K562 (cell line): Measurements from ENCODE around the gene OST4. TPM values are rescaled to one million over a fixed set of nuclear protein-coding genes. Genes with fewer than 3 reads are reported as not detected.

Experiments
- CBFA2T3 ChIP-seq: fragments of 450-650 bp; IDR thresholded peaks from 2 replicates; pipeline ENCODE4 v1.6.1; 2017
- CBX2 ChIP-seq: fragments of 200-600 bp; sonication (generic); IDR thresholded peaks from one replicate; pipeline ENCODE4 v1.6.1; 2012; ENCODE audit warnings: mild to moderate bottlenecking, low read length, inconsistent platforms; ENCODE audit not compliant: insufficient read depth, poor library complexity, severe bottlenecking
- CSDE1 ChIP-seq, 2 experiments: fragments of 450-650 bp; IDR thresholded peaks; 2 replicates each; pipeline ENCODE4 v1.6.1; 2016; ENCODE audit warnings: mild to moderate bottlenecking in 1 of 2
- DEAF1 ChIP-seq: fragments of 450-650 bp; formaldehyde crosslinking; IDR thresholded peaks from 2 replicates; pipeline ENCODE4 v1.4.0; 2020; ENCODE audit warnings: mild to moderate bottlenecking, moderate library complexity
- ETS1 ChIP-seq: conservative IDR thresholded peaks from 2 replicates; pipeline ENCODE4 v1.6.1; 2011; ENCODE audit warnings: low read depth, mild to moderate bottlenecking, low read length; ENCODE audit not compliant: control insufficient read depth
- MTA3 ChIP-seq: fragments of 450-650 bp; formaldehyde crosslinking; IDR thresholded peaks from 2 replicates; pipeline ENCODE4 v1.6.1; 2017; ENCODE audit warnings: mild to moderate bottlenecking, borderline replicate concordance
- NR2F6 ChIP-seq: fragments of 450-650 bp; formaldehyde crosslinking; IDR thresholded peaks from 2 replicates; pipeline ENCODE4 v1.4.0; 2020; ENCODE audit warnings: mild to moderate bottlenecking
- PHB ChIP-seq: fragments of 250-450 bp; sonication (Bioruptor Pico); IDR thresholded peaks from 2 replicates; pipeline ENCODE4 v1.5.0; 2021
- RBBP5 ChIP-seq: fragments of 200-600 bp; sonication (generic); IDR thresholded peaks from 2 replicates; pipeline ENCODE4 v1.6.1; 2012; ENCODE audit warnings: borderline replicate concordance, mild to moderate bottlenecking, low read length, control low read depth, inconsistent platforms; ENCODE audit not compliant: insufficient read depth, poor library complexity, severe bottlenecking
- SAP30 ChIP-seq: fragments of 200-600 bp; sonication (generic); IDR thresholded peaks from 2 replicates; pipeline ENCODE4 v1.6.1; 2012; ENCODE audit warnings: borderline replicate concordance, low read depth, mild to moderate bottlenecking, moderate library complexity, low read length, control low read depth, inconsistent platforms; ENCODE audit not compliant: insufficient read depth, poor library complexity, severe bottlenecking
- SREBF1 ChIP-seq: fragments of 150-350 bp; IDR thresholded peaks from 2 replicates; pipeline ENCODE4 v1.6.1; 2014; ENCODE audit warnings: antibody characterized with exemption, low read depth, low read length, borderline replicate concordance
- XRCC3 ChIP-seq: fragments of 450-650 bp; IDR thresholded peaks from 2 replicates; pipeline ENCODE4 v1.6.1; 2017; ENCODE audit warnings: mild to moderate bottlenecking, moderate library complexity
- ZC3H11A ChIP-seq: IDR thresholded peaks from 2 replicates; pipeline ENCODE4 v1.6.1; 2012; ENCODE audit warnings: low read depth, low read length, improper control_type of control experiment
- ZFP36 ChIP-seq: fragments of 150-350 bp; IDR thresholded peaks from 2 replicates; pipeline ENCODE4 v1.6.1; 2018; ENCODE audit warnings: low read length, low read depth; ENCODE audit not compliant: partially characterized antibody
- ZNF134 ChIP-seq: fragments of 250-450 bp; sonication (Bioruptor Pico); conservative IDR thresholded peaks from 2 replicates; pipeline ENCODE4 v1.4.0; 2020
- ZNF780A ChIP-seq: fragments of 250-450 bp; sonication (Bioruptor Pico); IDR thresholded peaks from 2 replicates; pipeline ENCODE4 v1.5.0; 2021; ENCODE audit warnings: mild to moderate bottlenecking
- polyA plus RNA-seq, 8 experiments: library from polyadenylated mRNA; depleted of rRNA in 4 of 8; stranded (reverse) in 5 of 8; unstranded in 3 of 8; fragments of >200 nt; fragmentation: Nextera tagmentation in 2 of 8; fragmentation: Illumina TruSeq in 1 of 8; extraction: Ambion mirVana in 2 of 8; extraction: Trizol in 1 of 8; gene quantifications; 2 replicates each; pipeline versions ENCODE4 v1.2.1 to v1.2.3, GENCODE V29; 2011 to 2014; ENCODE audit warnings: inconsistent platforms in 1 of 8, missing spikeins in 1 of 8
- total RNA-seq, 7 experiments: library from RNA; depleted of rRNA in 6 of 7; stranded (reverse); fragments of >200 nt in 6 of 7; fragmentation: Illumina TruSeq in 2 of 7; extraction: Trizol in 2 of 7; gene quantifications; 2 replicates each; pipeline versions ENCODE4 v1.2.1 to v1.2.3, GENCODE V29; 2011 to 2021; ENCODE audit warnings: low replicate concordance in 1 of 7
- TF ChIP-seq, protein P1 (sequence below): sonication (generic); formaldehyde crosslinking; IDR thresholded peaks from 2 replicates; pipeline ENCODE4 v1.5.0; 2020; ENCODE audit warnings: missing genetic modification reagents
- TF ChIP-seq, protein P2 (sequence below): fragments of 450-650 bp; IDR thresholded peaks from 2 replicates; pipeline ENCODE4 v1.6.1; 2016; ENCODE audit warnings: mild to moderate bottlenecking

The OST4 gene
- total and polyA plus RNA-seq, 9 of the 15 experiments (the other 6 are each of a cell fraction or from before 2014, with no cell fraction given): 186 to 1,155 (median 355) TPM

DNA sequence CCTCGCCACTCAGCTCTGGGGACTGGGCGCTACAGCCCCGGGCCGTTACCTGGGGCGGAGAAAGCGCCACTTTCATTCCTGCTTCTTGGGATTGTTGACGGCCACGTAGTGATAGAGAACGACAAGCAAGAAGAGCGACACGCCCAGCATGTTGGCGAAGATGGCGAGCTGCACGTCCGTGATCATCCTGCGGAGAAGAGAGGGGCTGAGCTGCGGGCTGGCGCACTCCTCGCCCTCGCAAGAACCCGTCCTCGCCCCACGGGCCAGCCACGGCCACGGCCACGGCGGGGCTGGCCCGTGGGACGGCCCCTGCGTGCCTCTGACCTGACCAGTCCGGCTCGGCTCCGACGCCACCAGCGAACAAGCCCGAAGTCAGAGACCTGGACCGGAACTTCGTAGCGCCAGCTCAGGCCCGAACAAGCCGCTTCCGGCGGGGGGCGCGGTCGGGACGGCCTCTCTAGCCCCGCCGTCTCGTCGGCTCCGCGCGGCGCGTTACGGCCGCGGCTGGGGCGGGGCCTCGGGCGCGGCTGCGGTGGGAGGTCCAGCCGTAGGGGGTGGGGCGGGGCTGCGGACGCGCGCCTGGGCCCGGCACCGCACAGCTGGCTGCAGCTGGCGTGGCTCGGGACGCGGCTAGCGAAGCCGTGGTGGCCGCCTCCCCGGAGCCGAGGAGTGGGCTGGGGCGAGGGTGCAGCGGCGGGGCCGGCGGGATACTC lies at the start of gene OST4 (continued):
- TF ChIP-seq SREBF1 (no peak), ZNF134 (no peak), SAP30 (peak; percentile 75), XRCC3 (no peak), RBBP5 (peak; percentile 94), CBFA2T3 (no peak), PHB (no peak), CSDE1 (IDR thresholded peaks at IDR 0.05) (no peak), ZFP36 (peak; percentile 8), DEAF1 (CRISPR knock-in tag) (peak; percentile 54), CBX2 (no peak), NR2F6 (CRISPR knock-in tag) (no peak), ZC3H11A (no peak), ZNF780A (CRISPR knock-in tag) (no peak), MTA3 (peak; percentile 67), ETS1 (peak; percentile 68; the same call in 1 of the 2 replicates)
- TF ChIP-seq, protein P1, sequence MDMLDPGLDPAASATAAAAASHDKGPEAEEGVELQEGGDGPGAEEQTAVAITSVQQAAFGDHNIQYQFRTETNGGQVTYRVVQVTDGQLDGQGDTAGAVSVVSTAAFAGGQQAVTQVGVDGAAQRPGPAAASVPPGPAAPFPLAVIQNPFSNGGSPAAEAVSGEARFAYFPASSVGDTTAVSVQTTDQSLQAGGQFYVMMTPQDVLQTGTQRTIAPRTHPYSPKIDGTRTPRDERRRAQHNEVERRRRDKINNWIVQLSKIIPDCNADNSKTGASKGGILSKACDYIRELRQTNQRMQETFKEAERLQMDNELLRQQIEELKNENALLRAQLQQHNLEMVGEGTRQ (CRISPR knock-in tag): no peak
- TF ChIP-seq, protein P2, sequence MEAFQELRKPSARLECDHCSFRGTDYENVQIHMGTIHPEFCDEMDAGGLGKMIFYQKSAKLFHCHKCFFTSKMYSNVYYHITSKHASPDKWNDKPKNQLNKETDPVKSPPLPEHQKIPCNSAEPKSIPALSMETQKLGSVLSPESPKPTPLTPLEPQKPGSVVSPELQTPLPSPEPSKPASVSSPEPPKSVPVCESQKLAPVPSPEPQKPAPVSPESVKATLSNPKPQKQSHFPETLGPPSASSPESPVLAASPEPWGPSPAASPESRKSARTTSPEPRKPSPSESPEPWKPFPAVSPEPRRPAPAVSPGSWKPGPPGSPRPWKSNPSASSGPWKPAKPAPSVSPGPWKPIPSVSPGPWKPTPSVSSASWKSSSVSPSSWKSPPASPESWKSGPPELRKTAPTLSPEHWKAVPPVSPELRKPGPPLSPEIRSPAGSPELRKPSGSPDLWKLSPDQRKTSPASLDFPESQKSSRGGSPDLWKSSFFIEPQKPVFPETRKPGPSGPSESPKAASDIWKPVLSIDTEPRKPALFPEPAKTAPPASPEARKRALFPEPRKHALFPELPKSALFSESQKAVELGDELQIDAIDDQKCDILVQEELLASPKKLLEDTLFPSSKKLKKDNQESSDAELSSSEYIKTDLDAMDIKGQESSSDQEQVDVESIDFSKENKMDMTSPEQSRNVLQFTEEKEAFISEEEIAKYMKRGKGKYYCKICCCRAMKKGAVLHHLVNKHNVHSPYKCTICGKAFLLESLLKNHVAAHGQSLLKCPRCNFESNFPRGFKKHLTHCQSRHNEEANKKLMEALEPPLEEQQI: no peak
